Endothelial cell (in vitro differentiated cells): ENCODE results near the gene DNAJC3. TPM values are rescaled to one million over a fixed set of nuclear protein-coding genes. Genes with fewer than 3 reads are reported as not detected.
"Not testable (repeated sequence)": the region's sequence is repeated elsewhere in the genome, so short reads cannot be mapped to it uniquely, and the experiment has no call there.

Experiments used
- DNase-seq: peaks from one replicate; pipeline ENCODE4 v3.0.0; 2021; ENCODE audit warnings: low spot score
- H3K27ac Mint-ChIP-seq: one replicate; pipeline ENCODE4 v1.8.0; 2021; ENCODE audit warnings: mixed read lengths, inconsistent platforms; ENCODE audit not compliant: unreplicated experiment
- H3K27me3 Mint-ChIP-seq: one replicate; pipeline ENCODE4 v1.8.0; 2021; ENCODE audit warnings: mild to moderate bottlenecking, moderate library complexity, mixed read lengths, inconsistent platforms; ENCODE audit not compliant: unreplicated experiment
- H3K36me3 Mint-ChIP-seq: one replicate; pipeline ENCODE4 v1.8.0; 2021; ENCODE audit warnings: mild to moderate bottlenecking, low read depth, mixed read lengths, inconsistent platforms; ENCODE audit not compliant: unreplicated experiment
- H3K4me1 Mint-ChIP-seq: one replicate; pipeline ENCODE4 v1.8.0; 2021; ENCODE audit warnings: mild to moderate bottlenecking, mixed read lengths, inconsistent platforms; ENCODE audit not compliant: unreplicated experiment
- H3K4me3 Mint-ChIP-seq: one replicate; pipeline ENCODE4 v1.8.0; 2021; ENCODE audit warnings: mild to moderate bottlenecking, mixed read lengths, inconsistent platforms; ENCODE audit not compliant: unreplicated experiment
- H3K9me3 Mint-ChIP-seq: one replicate; pipeline ENCODE4 v1.8.0; 2021; ENCODE audit warnings: mixed read lengths, inconsistent platforms; ENCODE audit not compliant: unreplicated experiment
- total RNA-seq: library from RNA; stranded (reverse); fragmentation: NEBNext Ultra II Directional; extraction: Animal tissue kit (Norgen Biotek cat#: 25700); gene quantifications from one replicate; pipeline ENCODE4 v1.2.1, GENCODE V29; 2021; ENCODE audit not compliant: unreplicated experiment
- TF ChIP-seq, protein P1 (sequence below): fragments of 200-600 bp; sonication (generic); IDR thresholded peaks from one replicate; pipeline ENCODE4 v1.5.0; 2021; ENCODE audit warnings: antibody characterized with exemption; ENCODE audit not compliant: unreplicated experiment

Gene DNAJC3
- total RNA-seq, 1 donor from 2014 or later = 50.3 TPM

DNA sequence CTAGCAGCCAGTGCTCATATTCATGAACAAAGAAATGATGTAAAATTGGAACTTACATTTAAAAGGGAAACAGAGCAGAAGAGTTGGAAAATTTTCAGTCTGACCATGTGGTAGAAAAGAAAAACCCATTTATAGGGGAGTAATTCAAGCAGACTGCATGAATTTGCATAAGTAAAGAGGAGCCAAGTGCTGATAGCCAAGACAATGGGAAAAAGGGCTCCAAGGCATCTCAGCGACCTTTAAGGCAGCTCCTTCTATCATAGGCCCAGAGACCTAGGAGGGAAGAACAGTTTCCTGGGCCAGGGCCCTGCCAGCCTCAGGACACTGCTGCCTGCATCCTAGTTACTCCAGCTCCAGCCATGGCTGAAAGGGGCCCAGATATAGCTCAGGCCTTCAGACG, 7.5 kb downstream of the DNAJC3 start:
- no peak for DNase-seq
- TF ChIP-seq, protein P1, sequence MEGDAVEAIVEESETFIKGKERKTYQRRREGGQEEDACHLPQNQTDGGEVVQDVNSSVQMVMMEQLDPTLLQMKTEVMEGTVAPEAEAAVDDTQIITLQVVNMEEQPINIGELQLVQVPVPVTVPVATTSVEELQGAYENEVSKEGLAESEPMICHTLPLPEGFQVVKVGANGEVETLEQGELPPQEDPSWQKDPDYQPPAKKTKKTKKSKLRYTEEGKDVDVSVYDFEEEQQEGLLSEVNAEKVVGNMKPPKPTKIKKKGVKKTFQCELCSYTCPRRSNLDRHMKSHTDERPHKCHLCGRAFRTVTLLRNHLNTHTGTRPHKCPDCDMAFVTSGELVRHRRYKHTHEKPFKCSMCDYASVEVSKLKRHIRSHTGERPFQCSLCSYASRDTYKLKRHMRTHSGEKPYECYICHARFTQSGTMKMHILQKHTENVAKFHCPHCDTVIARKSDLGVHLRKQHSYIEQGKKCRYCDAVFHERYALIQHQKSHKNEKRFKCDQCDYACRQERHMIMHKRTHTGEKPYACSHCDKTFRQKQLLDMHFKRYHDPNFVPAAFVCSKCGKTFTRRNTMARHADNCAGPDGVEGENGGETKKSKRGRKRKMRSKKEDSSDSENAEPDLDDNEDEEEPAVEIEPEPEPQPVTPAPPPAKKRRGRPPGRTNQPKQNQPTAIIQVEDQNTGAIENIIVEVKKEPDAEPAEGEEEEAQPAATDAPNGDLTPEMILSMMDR = no peak
- H3K27me3 Mint-ChIP-seq = peaks cover 2% of the 10 kb centered on the region
- H3K4me3 Mint-ChIP-seq = no peak overlapping the region
- no peak overlapping the region for H3K27ac Mint-ChIP-seq
- H3K36me3 Mint-ChIP-seq = peaks cover 29% of the 10 kb centered on the region
- no peaks in the 10 kb centered on the region for H3K9me3 Mint-ChIP-seq
- H3K4me1 Mint-ChIP-seq = peaks cover 19% of the 10 kb centered on the region

DNA sequence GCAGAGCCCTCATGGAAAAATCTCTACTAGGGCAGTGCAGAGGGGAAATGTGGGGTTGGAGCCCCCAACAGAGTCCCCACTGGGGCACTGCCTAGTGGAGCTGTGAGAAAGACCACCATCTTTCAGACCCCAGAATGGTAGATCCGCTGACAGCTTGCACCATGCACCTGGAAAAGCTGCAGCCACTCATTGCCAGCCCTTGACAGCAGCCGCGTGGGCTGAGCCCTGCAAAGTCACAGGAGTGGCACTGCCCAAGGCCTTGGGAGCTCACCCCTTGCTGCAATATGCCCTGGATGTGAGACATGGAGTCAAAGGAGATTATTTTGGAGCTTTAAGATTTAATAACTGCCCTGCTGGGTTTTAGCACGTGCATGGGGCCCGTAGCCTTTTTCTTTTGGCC, 8.0 kb downstream of the DNAJC3 start:
- not testable (repeated sequence) for H3K27me3 Mint-ChIP-seq, H3K27ac Mint-ChIP-seq, H3K4me3 Mint-ChIP-seq

DNA sequence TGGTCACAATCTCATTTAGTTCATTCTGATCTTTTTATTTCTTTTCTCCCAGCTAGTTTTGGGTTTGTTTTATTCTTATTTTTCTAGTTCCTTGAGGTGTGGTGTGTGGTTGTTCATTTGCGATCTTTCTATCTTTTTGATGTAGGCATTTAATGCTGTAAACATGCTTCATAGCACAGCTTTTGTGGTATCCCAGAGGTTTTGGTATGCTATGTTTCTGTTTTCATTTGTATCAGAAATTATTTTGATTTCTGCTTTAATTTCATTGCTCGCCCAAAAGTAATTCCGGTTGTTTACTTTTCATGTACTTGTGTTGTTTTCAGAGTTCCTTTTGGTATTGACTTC, 12.6 kb downstream of the DNAJC3 start:
- peaks cover 19% of the 10 kb centered on the region for H3K36me3 Mint-ChIP-seq

More for the DNA sequence above, 8.0 kb downstream of the DNAJC3 start:
- DNase-seq, H3K9me3 Mint-ChIP-seq: not testable (repeated sequence)
- peaks cover 34% of the 10 kb centered on the region for H3K36me3 Mint-ChIP-seq
- H3K4me1 Mint-ChIP-seq = peaks cover 15% of the 10 kb centered on the region

DNA sequence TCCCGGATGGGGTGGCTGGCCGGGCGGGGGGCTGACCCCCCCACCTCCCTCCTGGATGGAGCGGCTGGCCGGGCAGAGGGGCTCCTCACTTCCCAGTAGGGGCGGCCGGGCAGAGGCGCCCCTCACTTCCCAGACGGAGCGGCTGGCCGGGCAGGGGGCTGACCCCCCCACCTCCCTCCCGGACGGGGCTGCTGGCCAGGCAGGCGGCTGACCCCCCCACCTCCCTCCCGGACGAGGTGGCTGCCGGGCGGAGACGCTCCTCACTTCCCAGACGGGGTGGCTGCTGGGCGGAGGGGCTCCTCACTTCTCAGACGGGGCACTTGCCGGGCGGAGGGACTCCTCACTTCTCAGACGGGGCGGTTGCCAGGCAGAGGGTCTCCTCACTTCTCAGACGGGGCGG, 14.0 kb downstream of the DNAJC3 start:
- not testable (repeated sequence) for H3K27ac Mint-ChIP-seq, H3K4me1 Mint-ChIP-seq, DNase-seq, H3K9me3 Mint-ChIP-seq, H3K4me3 Mint-ChIP-seq, H3K27me3 Mint-ChIP-seq
- H3K36me3 Mint-ChIP-seq = peaks cover 15% of the 10 kb centered on the region

More for the DNA sequence above, 12.6 kb downstream of the DNAJC3 start:
- H3K27ac Mint-ChIP-seq = peak overlapping the region; percentile 4
- TF ChIP-seq, protein P1 = no peak
- no peak for DNase-seq
- peaks cover 6% of the 10 kb centered on the region for H3K27me3 Mint-ChIP-seq
- H3K9me3 Mint-ChIP-seq = no peaks in the 10 kb centered on the region
- H3K4me3 Mint-ChIP-seq = no peak overlapping the region
- H3K4me1 Mint-ChIP-seq = no peaks in the 10 kb centered on the region

DNA sequence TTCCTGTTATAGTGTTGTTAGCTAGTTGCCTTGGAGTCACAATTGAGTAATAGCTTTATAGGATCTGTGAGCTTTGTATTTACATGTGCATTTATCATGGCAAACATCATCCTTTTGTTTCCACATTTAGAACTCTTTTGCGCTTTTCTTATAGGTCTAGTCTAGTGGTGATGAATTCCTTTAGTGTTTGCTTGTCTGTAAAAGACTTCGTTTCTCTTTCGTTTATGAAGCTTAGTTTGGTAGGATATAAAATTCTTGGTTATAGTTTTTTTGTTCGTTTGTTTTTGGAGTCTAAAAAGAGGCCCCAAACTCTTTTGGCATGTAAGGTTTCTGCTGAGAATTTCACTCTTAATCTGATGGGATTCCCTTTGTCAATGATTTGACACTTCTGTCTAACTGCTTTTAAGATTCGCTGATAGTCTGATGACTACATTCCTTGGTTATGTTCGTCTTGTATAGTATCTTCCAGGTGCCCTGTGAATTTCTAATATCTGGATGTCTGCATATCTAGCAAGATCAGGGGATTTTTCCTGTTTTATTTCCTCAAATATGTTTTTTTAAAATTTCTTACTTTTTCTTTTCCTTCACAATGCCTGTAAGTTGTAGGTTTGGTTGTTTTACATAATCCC, 20.2 kb downstream of the DNAJC3 start:
- Mint-ChIP-seq H3K9me3 (no peaks in the 10 kb centered on the region), H3K4me3 (no peak overlapping the region), H3K27ac (peak overlapping the region; percentile 11), H3K27me3 (no peaks in the 10 kb centered on the region), H3K36me3 (no peaks in the 10 kb centered on the region), H3K4me1 (peaks cover 12% of the 10 kb centered on the region)
- TF ChIP-seq, protein P1 = no peak
- DNase-seq = no peak

DNA sequence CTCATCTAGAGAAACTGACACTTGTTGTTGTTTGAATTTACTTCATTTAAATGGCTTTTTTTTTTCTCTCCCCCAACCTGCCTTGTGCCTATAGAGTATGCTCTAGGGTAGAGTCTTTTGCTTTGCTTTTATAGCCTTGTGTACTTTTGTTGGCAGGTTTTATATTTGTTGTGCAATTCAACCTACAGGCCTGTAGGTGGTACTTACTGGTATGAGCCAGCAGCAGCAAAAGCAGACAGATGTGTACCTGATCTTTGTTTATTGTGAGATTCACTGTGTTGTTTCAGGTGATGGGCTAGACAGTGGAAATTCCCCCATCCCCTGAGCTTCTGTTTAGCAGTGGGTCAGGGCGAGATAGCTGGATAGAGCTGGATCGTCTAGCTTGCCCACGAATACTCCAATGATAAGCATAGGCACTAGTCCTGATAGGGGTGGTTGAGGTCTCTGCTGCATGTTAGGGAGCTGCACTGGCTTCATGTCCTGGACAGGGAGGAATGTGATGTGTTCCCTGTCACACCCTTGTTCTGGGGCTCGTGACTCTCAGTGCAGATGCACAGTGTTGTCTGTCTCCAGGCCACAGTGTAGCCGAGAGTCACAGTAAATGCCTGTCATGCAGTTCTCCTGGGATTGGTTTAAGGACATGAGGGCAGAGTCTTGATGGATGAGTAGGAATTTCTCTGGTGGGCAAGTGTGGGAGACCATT, 21.3 kb downstream of the DNAJC3 start:
- Mint-ChIP-seq H3K4me1 (peaks cover 16% of the 10 kb centered on the region), H3K9me3 (no peaks in the 10 kb centered on the region), H3K36me3 (no peaks in the 10 kb centered on the region), H3K27ac (no peak overlapping the region), H3K4me3 (no peak overlapping the region), H3K27me3 (no peaks in the 10 kb centered on the region)
- no peak for DNase-seq
- TF ChIP-seq, protein P1 = peak; percentile 67
